ENCODE results near the gene SUPT6H. TPM values are rescaled to one million over a fixed set of nuclear protein-coding genes. Genes with fewer than 3 reads are reported as not detected.

The SUPT6H gene
- total and polyA plus RNA-seq, 2 of the 8 experiments (the other 6 are each of a cell fraction or from before 2014, with no cell fraction given) = 32.0 to 59.9 TPM

- DNase-seq (ENCODE audit: low read depth in 1 of 2, low spot score in 2 of 2) (peak in 1 of 2 experiments; percentile 99), FAIRE-seq (no peak)
- Histone ChIP-seq H3K23ac (ENCODE audit: insufficient read length) (peak within 1 kb of the TSS; percentile 32), H2BK120ac (replicated peaks; ENCODE audit: low read depth, low read length) (peak within 1 kb of the TSS; percentile 92), H2AK5ac (ENCODE audit: low read depth, low read length) (peak within 1 kb of the TSS; percentile 60; the same call in 1 of the 2 replicates), H2AFZ (ENCODE audit: low read length) (no peak within 1 kb of the TSS), H4K8ac (ENCODE audit: extremely low read depth, insufficient read depth, low read length) (peak within 1 kb of the TSS; percentile 97), H3K36me3 (ENCODE audit: control insufficient read depth in 2 of 4, insufficient read depth in 4 of 4, low read length in 3 of 4) (peaks cover under 1 to 16% (median 12%) of the 10 kb centered on the region in 4 experiments), H3K27me3 (replicated peaks in 1 of 4; ENCODE audit: control insufficient read depth in 3 of 4, extremely low read depth in 1 of 4, insufficient read depth in 3 of 4, low read length in 3 of 4) (no peaks in the 10 kb centered on the region), H4K5ac (ENCODE audit: insufficient read length, low read depth, low read length) (peak within 1 kb of the TSS; percentile 96), H3K79me2 (ENCODE audit: control insufficient read depth in 1 of 2, insufficient read depth in 2 of 2, low read length in 2 of 2) (peaks cover 0 to 7% of the 10 kb centered on the region in 2 experiments; a peak in 1 of 4 replicates), H3K4me3 (ENCODE audit: extremely low read depth in 1 of 4, insufficient read depth in 2 of 4, low read depth in 3 of 4, low read length in 4 of 4) (peak within 1 kb of the TSS; percentile 81 to 97 (median 89)), H3K23me2 (ENCODE audit: low read depth, low read length) (peaks cover 13% of the 10 kb centered on the region; the same call in 1 of the 2 replicates), H3K4ac (replicated peaks; ENCODE audit: insufficient read length, low read depth, low read length) (peak within 1 kb of the TSS; percentile 99), H2BK20ac (ENCODE audit: low read length) (peak within 1 kb of the TSS; percentile 86; the same call in 1 of the 2 replicates), H2BK12ac (ENCODE audit: low read depth, low read length) (peak within 1 kb of the TSS; percentile 94), H3K79me1 (ENCODE audit: low read depth, low read length) (no peaks in the 10 kb centered on the region; the same call in 1 of the 2 replicates), H3K9me3 (ENCODE audit: insufficient read depth in 2 of 2, low read depth in 1 of 2, low read length in 1 of 2) (no peaks in the 10 kb centered on the region), H3K4me2 (ENCODE audit: insufficient read depth in 1 of 2, low read depth in 2 of 2, low read length in 2 of 2) (peak within 1 kb of the TSS; percentile 70 to 80), H2BK5ac (ENCODE audit: low read depth, low read length) (peak within 1 kb of the TSS; percentile 99), H3K18ac (ENCODE audit: extremely low read depth, low read length) (peak within 1 kb of the TSS; percentile 99), H4K91ac (replicated peaks; ENCODE audit: insufficient read length, low read length) (peak within 1 kb of the TSS; percentile 96), H2BK15ac (ENCODE audit: low read length) (peak within 1 kb of the TSS; percentile 72; the same call in 1 of the 2 replicates), H3K9ac (replicated peaks in 1 of 4; ENCODE audit: extremely low read depth in 1 of 4, low read depth in 3 of 4, low read length in 3 of 4) (peak within 1 kb of the TSS; percentile 79 to 89 (median 86)), H3K14ac (ENCODE audit: insufficient read length) (no peak within 1 kb of the TSS), H3K27ac (ENCODE audit: low read depth, low read length) (peak within 1 kb of the TSS; percentile 93), H3K56ac (replicated peaks; ENCODE audit: insufficient read length, low read depth, low read length) (peak within 1 kb of the TSS; percentile 95), H4K20me1 (replicated peaks in 1 of 2; ENCODE audit: control insufficient read depth in 1 of 2, insufficient read depth in 2 of 2, low read length in 2 of 2) (peaks cover 0 to 3% of the 10 kb centered on the region in 2 experiments), H3K4me1 (replicated peaks in 1 of 4; ENCODE audit: control insufficient read depth in 3 of 4, insufficient read depth in 4 of 4, low read length in 3 of 4) (0 out of 7 replicates have a peak, but pooled peaks cover 0 to 4% (median 0%) of the 10 kb centered on the region in 4 experiments)
- 3% methylated on average over 47 of the region's 64 CpGs; no CpG with 5 or more reads in 1 of the 2 experiments for WGBS, 2 experiments (ENCODE audit: extremely low coverage in 1 of 2, insufficient coverage in 1 of 2, insufficient read length in 1 of 2, insufficient replicate concordance in 2 of 2, low coverage in 1 of 2, low lambda C conversion rate in 2 of 2, missing lambda C conversion rate in 1 of 2)
- CTCF ChIA-PET (ENCODE audit: partially characterized antibody) = interaction anchor here (0.9 to 16.9 kb wide), 23 partner anchors 13 to 389 kb away, joined by 3 to 316 read pairs (median 9); partner anchors contain the start of genes DHRS13, FLOT2, PROCA1 and TRAF4
- POLR2A ChIA-PET (ENCODE audit: partially characterized antibody) = interaction anchor here (0.6 to 17.6 kb wide), 25 partner anchors 9 to 1199 kb away, joined by 3 to 813 read pairs (median 5); partner anchors contain the start of genes BLTP2, DHRS13, FLOT2 and PHF12
- TF ChIP-seq TBP (IDR thresholded peaks at IDR 0.05; ENCODE audit: low read depth, low read length) (0 out of 2 replicates have a peak, but pooled peaks have one; percentile 21), JUND (IDR thresholded peaks at IDR 0.05; ENCODE audit: low read length) (no peak), SP2 (IDR thresholded peaks at IDR 0.05; ENCODE audit: low read length) (no peak), CEBPB (IDR thresholded peaks at IDR 0.05; ENCODE audit: low read depth, low read length) (no peak), NANOG (IDR thresholded peaks at IDR 0.05; ENCODE audit: insufficient read depth, low read depth, low read length, poor library complexity, severe bottlenecking) (no peak), JUN (IDR thresholded peaks at IDR 0.05; ENCODE audit: low read depth, low read length) (no peak), ASH2L (IDR thresholded peaks at IDR 0.05; ENCODE audit: low read length) (peak; percentile 35), CREB1 (IDR thresholded peaks at IDR 0.05) (0 out of 2 replicates have a peak, but pooled peaks have one; percentile 9), YY1 (IDR thresholded peaks at IDR 0.05; ENCODE audit: low read depth, low read length) (0 out of 2 replicates have a peak, but pooled peaks have one; percentile 37)
Observed at GRCh38 chr17:28728364-28729200, 66.6 kb downstream of the SUPT6H start, which contains the start of gene NEK8. Gene NEK8 (plus strand): TSS chr17:28728788. CDS start chr17:28728814, 26 bp downstream.

Data from H1 (cell line).